GM23338 (cell line): Measurements from ENCODE around the gene CAPZB.

Experiments used
- CREB1 ChIP-seq: fragments of 250-450 bp; sonication (Bioruptor Pico); IDR thresholded peaks from 2 replicates; pipeline ENCODE4 v1.5.0; 2020; ENCODE audit warnings: low read depth, mild to moderate bottlenecking, moderate library complexity
- CTCF ChIP-seq, 2 experiments: fragments of 200-600 bp in 1 of 2; sonication (generic) in 1 of 2; conservative IDR thresholded peaks; 2 replicates each; pipeline versions ENCODE4 v1.5.1 to v1.6.1; 2016 to 2017; ENCODE audit warnings: antibody characterized with exemption in 2 of 2, low read depth in 2 of 2, mild to moderate bottlenecking in 2 of 2, moderate library complexity in 1 of 2
- ETS1 ChIP-seq: IDR thresholded peaks from 2 replicates; pipeline ENCODE4 v1.6.1; 2016; ENCODE audit warnings: antibody characterized with exemption
- EZH2 ChIP-seq: fragments of 200-600 bp; sonication (generic); IDR thresholded peaks from one replicate; pipeline ENCODE4 v1.8.0; 2017; ENCODE audit warnings: antibody characterized with exemption, mild to moderate bottlenecking, low read depth; ENCODE audit not compliant: unreplicated experiment
- EZH2phosphoT487 ChIP-seq: fragments of 200-600 bp; sonication (generic); IDR thresholded peaks from one replicate; pipeline ENCODE4 v1.8.1; 2018; ENCODE audit warnings: antibody characterized with exemption; ENCODE audit not compliant: unreplicated experiment
- JUNB ChIP-seq: IDR thresholded peaks from one replicate; pipeline ENCODE4 v1.6.1; 2016; ENCODE audit warnings: antibody characterized with exemption; ENCODE audit not compliant: unreplicated experiment
- POLR2AphosphoS5 ChIP-seq: IDR thresholded peaks from 2 replicates; pipeline ENCODE4 v1.6.1; 2016; ENCODE audit warnings: antibody characterized with exemption, low read depth
- REST ChIP-seq: IDR thresholded peaks from one replicate; pipeline ENCODE4 v1.6.1; 2018; ENCODE audit warnings: antibody characterized with exemption; ENCODE audit not compliant: unreplicated experiment

- no peak for TF ChIP-seq CTCF (conservative IDR thresholded peaks at IDR 0.05; ENCODE audit: low read depth in 2 of 2)
- no peak for TF ChIP-seq POLR2AphosphoS5
- TF ChIP-seq ETS1 = no peak
- no peak for TF ChIP-seq CREB1
- no peak for TF ChIP-seq EZH2phosphoT487
- no peak for TF ChIP-seq JUNB
- no peak for TF ChIP-seq EZH2
- no peak for TF ChIP-seq REST
These were observed 100.6 kb downstream of the CAPZB start for GRCh38 chr1:19384772-19385187.
